Left lung (tissue), 10 donors: Measurements from ENCODE around the gene CTIF. TPM values are rescaled to one million over a fixed set of nuclear protein-coding genes. Genes with fewer than 3 reads are reported as not detected.
A peak's percentile ranks its signal among the peaks of the same experiment; 100 is the strongest.

Experiments used
- ATAC-seq: fragments of 200-7000 bp; cut with Tn5 transposase; one replicate; pipeline ENCODE4 v1.9.1; 2020; ENCODE audit warnings: moderate library complexity
- DNase-seq, 4 donors: peaks; one replicate each; pipeline ENCODE4 v3.0.0-alpha.2; 2013 to 2020
- H3K27ac ChIP-seq, 2 donors: fragments of 200-600 bp; sonication (generic) in 1 of 2; one replicate each; pipeline versions ENCODE4 v1.5.0 to v1.8.0; 2020 to 2021
- H3K27me3 ChIP-seq, 2 donors: fragments of 200-600 bp; sonication (generic) in 1 of 2; one replicate each; pipeline versions ENCODE4 v1.5.0 to v1.8.0; 2020 to 2021
- H3K36me3 ChIP-seq, 2 donors: fragments of 200-600 bp; sonication (generic) in 1 of 2; one replicate each; pipeline versions ENCODE4 v1.5.0 to v1.8.0; 2020 to 2021
- H3K4me1 ChIP-seq, 2 donors: fragments of 200-600 bp; one replicate each; pipeline ENCODE4 v1.8.0; 2021
- H3K4me3 ChIP-seq, 2 donors: fragments of 200-600 bp; sonication (generic) in 1 of 2; one replicate each; pipeline versions ENCODE4 v1.5.0 to v1.8.0; 2020 to 2021; ENCODE audit warnings: mild to moderate bottlenecking in 1 of 2
- H3K9me3 ChIP-seq, 2 donors: fragments of 200-600 bp; sonication (generic) in 1 of 2; one replicate each; pipeline versions ENCODE4 v1.5.0 to v1.8.0; 2020 to 2021
- intact Hi-C, 2 donors: fragments of 100-400 bp; cut with DNase I; formaldehyde crosslinking; loops; one replicate each; pipeline versions ENCODE4 v1.11.2 to v1.14.2; 2022
- polyA plus RNA-seq, 6 donors: library from polyadenylated mRNA; unstranded; fragments of 120-200 nt; gene quantifications; one replicate each; pipeline ENCODE4 v1.2.1, GENCODE V29; 2013; ENCODE audit not compliant: insufficient read length in 6 of 6
- total RNA-seq, 2 donors: library from RNA; stranded (reverse); fragmentation: NEBNext Ultra II Directional; extraction: Animal tissue kit (Norgen Biotek cat#: 25700); gene quantifications; one replicate each; pipeline ENCODE4 v1.2.1, GENCODE V29; 2021
- TF ChIP-seq, protein P1 (sequence below), 2 donors: fragments of 200-600 bp; sonication (generic) in 1 of 2; IDR thresholded peaks; one replicate each; pipeline versions ENCODE4 v1.5.0 to v1.8.0; 2021; ENCODE audit warnings: antibody characterized with exemption in 2 of 2
- donor health status: DM: no; HTN: yes; CAD: no.
- donor health status: DM: no; HTN: no; CAD: no.

CTIF gene
- total and polyA plus RNA-seq, 8 donors = 24.9 to 46.1 (median 34.9) TPM

- intact Hi-C loops = no loop called here
- Histone ChIP-seq H3K27ac (peak overlapping the region in 1 of 2 donors; percentile 3), H3K27me3 (no peaks in the 10 kb centered on the region), H3K9me3 (no peaks in the 10 kb centered on the region), H3K4me3 (no peak overlapping the region), H3K36me3 (no peaks in the 10 kb centered on the region), H3K4me1 (peaks cover 6 to 84% of the 10 kb centered on the region in 2 donors)
- TF ChIP-seq, protein P1, sequence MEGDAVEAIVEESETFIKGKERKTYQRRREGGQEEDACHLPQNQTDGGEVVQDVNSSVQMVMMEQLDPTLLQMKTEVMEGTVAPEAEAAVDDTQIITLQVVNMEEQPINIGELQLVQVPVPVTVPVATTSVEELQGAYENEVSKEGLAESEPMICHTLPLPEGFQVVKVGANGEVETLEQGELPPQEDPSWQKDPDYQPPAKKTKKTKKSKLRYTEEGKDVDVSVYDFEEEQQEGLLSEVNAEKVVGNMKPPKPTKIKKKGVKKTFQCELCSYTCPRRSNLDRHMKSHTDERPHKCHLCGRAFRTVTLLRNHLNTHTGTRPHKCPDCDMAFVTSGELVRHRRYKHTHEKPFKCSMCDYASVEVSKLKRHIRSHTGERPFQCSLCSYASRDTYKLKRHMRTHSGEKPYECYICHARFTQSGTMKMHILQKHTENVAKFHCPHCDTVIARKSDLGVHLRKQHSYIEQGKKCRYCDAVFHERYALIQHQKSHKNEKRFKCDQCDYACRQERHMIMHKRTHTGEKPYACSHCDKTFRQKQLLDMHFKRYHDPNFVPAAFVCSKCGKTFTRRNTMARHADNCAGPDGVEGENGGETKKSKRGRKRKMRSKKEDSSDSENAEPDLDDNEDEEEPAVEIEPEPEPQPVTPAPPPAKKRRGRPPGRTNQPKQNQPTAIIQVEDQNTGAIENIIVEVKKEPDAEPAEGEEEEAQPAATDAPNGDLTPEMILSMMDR (IDR thresholded peaks at IDR 0.05) = no peak
- no peak for DNase-seq
- no peak for ATAC-seq
Measured at GRCh38 chr18:48839819-48840490, 301.1 kb downstream of the CTIF start.

DNA sequence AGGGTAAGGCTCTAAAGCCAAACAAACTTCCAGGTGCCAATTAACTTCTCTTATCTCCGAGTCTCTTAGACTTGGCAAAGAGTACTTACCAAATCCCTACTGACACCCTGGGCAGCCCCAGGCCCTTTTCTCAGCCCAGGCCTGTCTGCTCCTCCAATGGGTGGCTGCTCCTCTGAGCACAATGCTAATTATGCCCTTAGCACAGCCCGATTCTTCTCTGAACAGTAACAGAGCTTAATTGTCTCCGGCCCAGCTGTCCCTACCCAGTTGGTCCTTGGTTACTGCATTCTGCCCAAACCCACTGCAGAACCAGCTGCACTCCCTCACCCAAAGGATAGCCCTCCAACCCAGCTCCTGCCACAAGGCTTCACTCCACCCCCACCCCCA is 301.7 kb downstream of the CTIF start:
- intact Hi-C loops = no loop called here
- ATAC-seq = no peak
- Histone ChIP-seq H3K27ac (no peak overlapping the region), H3K36me3 (no peaks in the 10 kb centered on the region), H3K9me3 (no peaks in the 10 kb centered on the region), H3K4me1 (peaks cover 4 to 84% of the 10 kb centered on the region in 2 donors), H3K4me3 (no peak overlapping the region), H3K27me3 (no peaks in the 10 kb centered on the region)
- TF ChIP-seq, protein P1 (IDR thresholded peaks at IDR 0.05) = no peak
- DNase-seq = peak in 1 of 4 donors; percentile 26

DNA sequence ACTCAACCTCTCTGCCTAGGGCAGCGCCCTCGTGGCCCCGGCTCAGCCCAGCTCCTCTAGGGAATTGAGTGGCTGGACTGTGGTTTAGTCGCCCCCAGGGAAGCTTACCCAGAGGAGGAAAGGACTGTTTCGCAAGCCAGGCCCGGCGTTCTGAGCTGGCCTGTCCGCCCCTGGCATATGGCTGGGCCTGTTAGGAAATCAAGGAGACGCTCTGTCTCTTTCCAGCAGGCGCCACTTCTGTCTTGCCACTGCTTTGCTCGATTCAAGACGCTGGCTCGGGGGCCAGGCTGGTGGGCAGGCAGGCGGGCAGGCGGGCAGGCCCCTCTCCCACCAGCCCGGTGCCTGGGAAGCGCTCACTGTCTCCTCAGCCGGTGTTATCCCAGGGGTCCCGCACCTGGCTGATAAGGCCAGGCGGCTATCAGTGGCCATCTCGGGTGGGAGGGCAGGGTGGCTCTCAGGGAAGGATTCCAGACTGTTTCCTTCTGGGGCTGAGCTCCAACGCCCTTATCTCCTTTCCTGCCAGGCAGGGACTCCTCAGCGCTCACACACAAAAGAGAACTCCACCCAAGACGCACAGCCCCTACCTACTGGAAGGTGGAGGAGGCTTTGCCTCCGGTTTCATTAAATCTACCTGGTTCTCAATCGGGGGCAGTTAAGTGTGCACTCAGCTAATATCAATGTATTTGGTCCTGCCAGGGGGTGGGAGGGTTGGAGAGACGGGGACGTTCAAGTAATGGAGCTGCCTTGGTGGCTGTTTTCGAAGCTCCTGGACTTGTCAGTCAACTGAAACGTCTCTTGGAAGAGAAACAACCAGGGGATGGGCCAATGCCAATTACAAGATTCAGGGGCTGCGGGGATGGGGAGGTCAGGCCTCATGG is 302.8 kb downstream of the CTIF start:
- Histone ChIP-seq H3K36me3 (no peaks in the 10 kb centered on the region), H3K27me3 (no peaks in the 10 kb centered on the region), H3K4me1 (peaks cover 4 to 75% of the 10 kb centered on the region in 2 donors), H3K27ac (peak overlapping the region; percentile 51 to 77), H3K9me3 (no peaks in the 10 kb centered on the region), H3K4me3 (no peak overlapping the region)
- intact Hi-C loops = no loop called here
- peak; percentile 70 for ATAC-seq
- peak in 3 of 4 donors; percentile 70 to 88 (median 87) for DNase-seq
- TF ChIP-seq, protein P1 (IDR thresholded peaks at IDR 0.05) = no peak

- Histone ChIP-seq H3K9me3 (no peaks in the 10 kb centered on the region), H3K36me3 (no peaks in the 10 kb centered on the region), H3K27ac (peak overlapping the region; percentile 51 to 77), H3K4me1 (peaks cover 4 to 75% of the 10 kb centered on the region in 2 donors), H3K4me3 (no peak overlapping the region), H3K27me3 (no peaks in the 10 kb centered on the region)
- intact Hi-C loops = no loop called here
- TF ChIP-seq, protein P1 (IDR thresholded peaks at IDR 0.05) = no peak
- ATAC-seq = peak; percentile 46
- DNase-seq = peak in 2 of 4 donors; percentile 34 to 63
Measured at GRCh38 chr18:48842259-48843061, 303.6 kb downstream of the CTIF start.
